ENCODE measurements around the gene ZFYVE28. TPM values are rescaled to one million over a fixed set of nuclear protein-coding genes. Genes with fewer than 3 reads are reported as not detected.

ZFYVE28 gene
- total RNA-seq, 1 donor from 2014 or later: 6.3 TPM

- no peak for DNase-seq (ENCODE audit: low spot score)
Observed at GRCh38 chr4:2353222-2354107, 65.0 kb downstream of the ZFYVE28 start.

DNA sequence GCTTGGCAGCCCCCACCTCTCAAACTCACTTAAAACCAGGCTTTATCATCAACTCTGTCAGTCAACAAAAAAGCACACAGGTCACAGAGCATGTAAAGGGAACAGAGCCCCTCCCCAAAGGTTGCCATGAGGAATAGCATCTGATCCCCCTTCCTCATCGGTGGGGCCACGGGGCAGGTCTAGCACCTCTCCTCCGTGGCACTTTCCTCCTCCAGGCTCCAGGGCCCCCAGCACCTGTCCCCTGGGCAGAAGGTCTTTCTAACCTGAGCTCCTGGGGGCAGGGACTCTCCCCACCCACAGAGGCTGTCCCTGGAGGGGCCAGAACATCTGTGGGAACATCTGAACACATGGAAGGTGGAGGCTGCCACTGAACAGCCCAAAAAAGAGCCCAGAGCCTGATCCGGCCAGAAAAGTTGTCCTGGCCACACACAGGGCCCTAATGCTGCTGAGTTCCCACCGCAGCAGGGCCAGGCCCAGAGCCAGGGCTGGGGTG is 65.7 kb downstream of the ZFYVE28 start:
- DNase-seq (ENCODE audit: low spot score): no peak

- DNase-seq (ENCODE audit: low spot score): no peak
Observed at GRCh38 chr4:2352171-2352570, 66.3 kb downstream of the ZFYVE28 start.

- DNase-seq (ENCODE audit: low spot score): no peak
Observed at GRCh38 chr4:2350982-2351381, 67.5 kb downstream of the ZFYVE28 start.

- no peak for DNase-seq (ENCODE audit: low spot score)
Observed at GRCh38 chr4:2348786-2349185, 69.7 kb downstream of the ZFYVE28 start.

DNA sequence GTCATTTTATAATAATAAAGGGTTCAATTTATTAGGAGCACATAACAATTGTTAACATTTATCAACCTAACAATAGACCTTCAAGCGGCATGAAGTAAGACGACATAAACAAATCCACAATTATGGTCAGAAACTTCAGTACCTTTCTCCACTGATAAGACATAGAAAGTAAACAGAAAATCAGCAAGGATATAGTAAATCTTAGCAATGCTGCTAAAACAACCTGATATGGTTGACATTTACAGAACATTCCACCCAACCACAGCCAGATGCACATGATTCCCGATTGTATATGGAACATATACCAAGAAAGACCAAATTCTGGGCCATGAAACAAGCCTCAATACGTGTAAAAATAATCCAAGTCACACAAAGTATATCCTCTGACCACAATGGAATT is 71.3 kb downstream of the ZFYVE28 start:
- no peak for DNase-seq (ENCODE audit: low spot score)

DNA sequence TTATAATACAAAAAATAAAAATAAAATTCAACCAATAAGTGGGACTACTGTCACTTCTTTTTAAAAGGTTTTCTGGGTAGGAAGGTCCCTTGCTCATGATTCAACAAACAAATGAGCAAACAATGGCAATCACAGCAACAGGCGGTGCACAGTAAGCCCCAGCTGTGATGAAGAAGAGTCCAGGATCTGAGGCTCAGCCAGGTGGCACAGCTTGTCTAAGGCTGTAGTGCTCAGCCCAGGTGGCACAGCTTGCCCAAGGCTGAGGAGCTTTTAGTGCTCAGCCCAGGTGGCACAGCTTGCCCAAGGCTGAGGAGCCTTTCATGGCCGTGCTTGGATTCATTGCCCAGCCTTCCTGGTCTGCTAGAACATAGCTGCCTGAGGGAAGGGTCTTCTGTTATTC is 75.0 kb downstream of the ZFYVE28 start:
- DNase-seq (ENCODE audit: low spot score): no peak

DNA sequence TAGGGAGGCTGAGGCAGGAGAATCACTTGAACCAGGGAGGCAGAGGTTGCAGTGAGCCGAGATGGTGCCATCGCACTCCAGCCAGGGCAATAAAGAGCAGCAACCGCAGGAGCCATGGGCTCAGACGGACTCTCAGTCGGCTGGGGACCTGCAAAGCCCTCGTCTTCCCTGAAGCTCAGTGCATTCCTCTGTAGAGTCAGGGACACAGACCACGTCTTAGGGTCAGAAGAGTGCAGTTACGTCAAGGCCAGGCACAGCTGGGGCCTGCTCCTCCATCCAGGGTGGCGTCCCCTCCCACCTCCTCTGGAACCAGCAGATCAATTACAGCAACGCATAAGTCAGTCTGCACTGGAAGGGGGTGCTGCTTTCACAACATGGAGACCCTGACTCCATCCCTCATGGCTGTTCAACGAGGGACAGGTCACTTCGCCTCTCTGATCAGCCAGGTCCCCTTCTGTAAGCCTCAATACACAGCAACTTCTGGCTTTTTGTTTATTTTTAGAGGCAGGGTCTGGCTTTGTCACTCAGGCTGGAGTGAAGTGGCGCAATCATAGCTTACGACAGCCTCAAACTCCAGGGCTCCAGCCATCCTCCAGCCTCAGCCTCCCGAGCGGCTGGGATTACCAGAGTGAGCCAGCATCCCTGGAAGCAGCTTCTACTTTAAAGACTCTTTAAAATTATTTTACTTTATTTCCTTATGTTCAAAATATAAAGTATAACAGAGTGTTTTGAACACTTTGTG is 76.4 kb downstream of the ZFYVE28 start:
- no peak for DNase-seq (ENCODE audit: low spot score)

GRCh38 chr4:2341261-2341841 is 77.1 kb downstream of the ZFYVE28 start:
- no peak for DNase-seq (ENCODE audit: low spot score)

- no peak for DNase-seq (ENCODE audit: low spot score)
Observed at GRCh38 chr4:2340272-2341061, 78.0 kb downstream of the ZFYVE28 start.

DNA sequence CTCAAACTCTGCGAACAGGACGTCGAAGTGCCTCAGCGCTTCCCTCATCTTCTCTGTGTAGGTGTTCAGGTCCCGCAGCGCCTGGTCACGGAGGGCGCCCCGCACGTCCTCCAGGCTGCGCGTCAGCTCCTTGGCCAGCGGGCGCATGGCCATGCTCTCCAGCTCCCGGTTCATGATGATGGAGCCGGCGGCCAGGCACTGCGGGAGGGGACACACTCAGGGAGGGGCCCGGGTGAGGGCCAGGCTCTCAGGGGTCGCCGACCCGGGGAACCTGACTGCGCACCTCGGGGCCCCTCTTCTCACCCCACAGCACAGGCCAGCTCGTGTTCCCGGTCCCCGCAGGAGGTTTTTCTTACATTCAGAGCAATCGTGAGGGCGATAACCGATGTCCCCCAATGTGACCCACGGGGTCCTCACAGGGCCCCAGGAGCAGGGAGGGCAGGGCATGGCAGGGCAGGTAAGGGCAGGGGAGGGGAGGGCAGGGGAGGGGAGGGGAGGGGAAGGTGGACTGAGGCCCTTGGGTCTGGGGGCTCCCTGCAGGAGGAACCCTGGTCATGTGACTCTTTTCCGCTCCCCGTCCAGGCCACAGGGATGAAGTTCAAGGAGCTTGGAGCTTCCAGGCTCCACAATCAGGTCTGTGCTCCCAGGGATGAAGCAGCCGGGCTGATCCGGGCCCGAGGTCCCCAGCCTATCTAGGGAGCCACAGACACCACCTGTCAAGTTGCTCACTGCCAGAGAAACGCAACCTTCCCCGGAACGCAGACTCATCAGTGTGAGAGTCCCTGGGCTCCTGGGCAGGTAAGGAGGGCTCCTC is 78.8 kb downstream of the ZFYVE28 start:
- DNase-seq (ENCODE audit: low spot score): no peak

- DNase-seq (ENCODE audit: low spot score): no peak
Observed at GRCh38 chr4:2338754-2339457, 79.5 kb downstream of the ZFYVE28 start.

DNA sequence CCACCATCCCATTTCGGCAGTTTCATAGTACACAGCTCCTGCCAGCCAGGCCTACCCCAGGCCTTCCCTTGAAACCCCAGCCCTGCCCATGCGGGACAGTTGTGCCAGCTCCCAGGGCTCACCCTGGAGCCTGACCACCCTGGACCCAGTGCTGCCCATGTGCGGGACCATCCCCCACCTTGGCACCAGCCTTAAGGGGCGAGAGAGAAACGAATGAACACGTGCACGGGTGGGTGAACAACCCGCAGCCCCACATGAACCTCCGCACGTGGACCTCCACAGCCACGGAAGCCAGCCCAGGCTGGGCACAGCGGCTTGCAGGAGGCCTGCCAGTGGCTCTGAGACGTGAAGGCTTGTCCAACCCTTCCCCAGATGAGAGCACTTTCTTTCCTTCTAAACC is 80.5 kb downstream of the ZFYVE28 start:
- DNase-seq (ENCODE audit: low spot score): no peak

DNA sequence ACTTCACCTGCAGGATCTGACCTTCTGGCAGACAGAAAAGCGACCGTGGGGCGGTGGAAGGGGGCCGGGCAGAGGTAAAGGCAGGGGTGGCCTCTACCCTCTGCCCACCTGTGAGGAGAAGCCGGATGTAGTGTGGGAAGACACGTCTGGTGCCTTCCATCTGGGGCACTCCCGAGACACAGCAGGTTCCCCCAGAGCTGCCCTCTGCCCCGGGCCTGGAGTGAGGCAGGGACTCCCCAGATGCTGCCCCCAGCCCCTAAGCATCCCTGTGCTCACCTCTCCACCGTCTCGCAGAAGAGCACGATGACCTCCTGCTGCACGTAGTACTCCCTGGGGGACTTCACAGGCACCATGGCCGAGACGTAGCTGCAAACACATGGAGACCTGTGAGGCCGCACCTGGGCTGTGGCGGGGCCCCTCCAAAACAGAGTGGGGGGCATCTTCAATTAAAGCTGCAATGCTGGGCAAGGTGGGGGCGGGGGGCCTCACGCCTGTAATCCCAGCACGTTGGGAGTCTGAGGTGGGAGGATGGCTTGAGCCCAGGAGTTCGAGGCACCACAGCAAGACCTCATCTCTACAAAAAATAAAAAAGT is 81.2 kb downstream of the ZFYVE28 start:
- DNase-seq (ENCODE audit: low spot score): no peak

GRCh38 chr4:2336659-2337058 is 81.8 kb downstream of the ZFYVE28 start:
- no peak for DNase-seq (ENCODE audit: low spot score)

GRCh38 chr4:2335729-2336101 is 82.7 kb downstream of the ZFYVE28 start:
- no peak for DNase-seq (ENCODE audit: low spot score)

- no peak for DNase-seq (ENCODE audit: low spot score)
Observed at GRCh38 chr4:2334826-2335728, 83.4 kb downstream of the ZFYVE28 start.

DNA sequence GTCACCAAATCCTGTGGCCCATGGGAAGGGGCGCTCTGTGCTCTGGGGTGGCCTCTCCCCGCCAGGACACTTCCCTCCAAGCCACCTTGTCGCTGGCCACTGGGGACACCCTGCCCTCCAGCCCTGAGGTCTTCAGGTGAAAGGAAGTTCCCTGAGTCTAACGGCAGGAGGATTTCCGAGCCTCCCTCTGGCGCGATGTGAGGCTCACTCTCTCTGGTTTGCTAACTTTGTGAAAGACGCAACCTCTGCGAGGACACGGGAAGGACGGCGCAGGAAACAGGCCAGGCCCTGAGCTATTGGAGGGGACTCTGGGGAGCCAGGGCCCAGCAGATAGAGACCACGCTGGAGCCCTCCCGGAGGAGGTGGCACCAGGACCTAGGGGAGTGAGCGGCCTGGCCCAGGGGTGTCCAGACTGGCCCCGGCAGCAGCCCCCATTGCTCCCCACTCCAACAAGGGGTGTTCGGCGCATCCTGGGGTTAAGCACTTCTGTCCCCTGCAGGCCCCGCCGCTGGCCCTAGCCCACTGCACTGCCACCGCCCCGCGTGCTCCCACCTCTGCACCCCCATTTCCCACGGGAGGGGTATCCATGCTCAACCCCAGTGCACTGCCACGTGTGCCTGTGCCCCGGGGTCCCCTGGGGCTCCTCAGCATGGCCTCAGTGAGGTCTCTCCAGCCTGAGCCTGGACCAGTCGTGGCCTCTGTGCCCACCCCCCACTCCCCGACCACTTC is 84.4 kb downstream of the ZFYVE28 start:
- DNase-seq (ENCODE audit: low spot score): no peak
